Activated CD8-positive, alpha-beta memory T cell treated with anti-CD3 and anti-CD28 coated beads, Interleukin-2, amount 10 ng/mL, durations not matched to agents 7 days and 5 days (primary cell): ENCODE measurements around the gene SPG11. TPM values are rescaled to one million over a fixed set of nuclear protein-coding genes. Genes with fewer than 3 reads are reported as not detected.
"Not testable (repeated sequence)": the region's sequence is repeated elsewhere in the genome, so short reads cannot be mapped to it uniquely, and the experiment has no call there.

Source experiments
- ATAC-seq: fragments of 150-1000 bp; cut with Tn5 transposase; one replicate; pipeline ENCODE4 v1.10.0; 2021; ENCODE audit warnings: moderate library complexity
- CTCF ChIA-PET: fragments of 350-600 bp; sonication (Branson Sonifier 250); formaldehyde crosslinking; loops from one replicate; lab custom pipeline; 2021; ENCODE audit warnings: antibody characterized with exemption; lab: Charles Lee
- DNase-seq: peaks from one replicate; pipeline ENCODE4 v3.0.0-alpha.2; 2020
- H3K27ac Mint-ChIP-seq: one replicate; pipeline ENCODE4 v1.8.0; 2021; ENCODE audit warnings: mild to moderate bottlenecking, mixed read lengths
- H3K27me3 Mint-ChIP-seq: one replicate; pipeline ENCODE4 v1.8.0; 2021; ENCODE audit warnings: mixed read lengths
- H3K36me3 Mint-ChIP-seq: one replicate; pipeline ENCODE4 v1.8.0; 2021; ENCODE audit warnings: mild to moderate bottlenecking, mixed read lengths
- H3K4me1 Mint-ChIP-seq: one replicate; pipeline ENCODE4 v1.8.0; 2021; ENCODE audit warnings: mixed read lengths
- H3K4me3 Mint-ChIP-seq: one replicate; pipeline ENCODE4 v1.8.0; 2021; ENCODE audit warnings: mild to moderate bottlenecking, moderate library complexity, mixed read lengths
- H3K9me3 Mint-ChIP-seq: one replicate; pipeline ENCODE4 v1.8.0; 2022; ENCODE audit warnings: low read depth, mixed read lengths
- total RNA-seq, 2 experiments: library from RNA; stranded (reverse); gene quantifications; one replicate each; pipeline ENCODE4 v1.2.3, GENCODE V29; 2021

The SPG11 gene
- total RNA-seq, 2 experiments from 2014 or later, result 76.7 to 95.8 TPM

- Mint-ChIP-seq H3K27me3 (no peaks in the 10 kb centered on the region), H3K27ac (peak overlapping the region; percentile 32), H3K4me1 (peaks cover 7% of the 10 kb centered on the region), H3K36me3 (peaks cover 62% of the 10 kb centered on the region), H3K4me3 (no peak overlapping the region), H3K9me3 (peaks cover 4% of the 10 kb centered on the region)
- CTCF ChIA-PET, result no interaction called here
- DNase-seq (no peak), ATAC-seq (no peak)
Observed at GRCh38 chr15:44565387-44566154, 97.9 kb downstream of the SPG11 start.

GRCh38 chr15:44560926-44561325, 102.5 kb downstream of the SPG11 start:
- not testable (repeated sequence) for H3K4me3 Mint-ChIP-seq, H3K27me3 Mint-ChIP-seq, H3K9me3 Mint-ChIP-seq, DNase-seq
- CTCF ChIA-PET, result interaction anchor here (0.9 to 1.5 kb wide), 4 partner anchors 15 to 293 kb away, joined by 3 to 6 read pairs (median 3); no protein-coding TSS in a partner anchor
- peak; percentile 12 for ATAC-seq
- H3K36me3 Mint-ChIP-seq, result peaks cover 73% of the 10 kb centered on the region
- peaks cover 12% of the 10 kb centered on the region for H3K4me1 Mint-ChIP-seq
- H3K27ac Mint-ChIP-seq, result peak overlapping the region; percentile 72

GRCh38 chr15:44554934-44555723, 108.3 kb downstream of the SPG11 start:
- Mint-ChIP-seq H3K4me1 (peaks cover 15% of the 10 kb centered on the region), H3K36me3 (peaks cover 52% of the 10 kb centered on the region), H3K4me3 (no peak overlapping the region), H3K27ac (peak overlapping the region; percentile 3), H3K9me3 (no peaks in the 10 kb centered on the region), H3K27me3 (no peaks in the 10 kb centered on the region)
- ATAC-seq (no peak), DNase-seq (no peak)
- CTCF ChIA-PET, result interaction anchor here (0.5 to 1.6 kb wide), 2 partner anchors 23 to 1053 kb away, joined by 3 to 7 read pairs; no protein-coding TSS in a partner anchor

- peaks cover 28% of the 10 kb centered on the region for H3K4me1 Mint-ChIP-seq
- H3K4me3 Mint-ChIP-seq, result no peak overlapping the region
- no peaks in the 10 kb centered on the region for H3K27me3 Mint-ChIP-seq
- no peak overlapping the region for H3K27ac Mint-ChIP-seq
- H3K36me3 Mint-ChIP-seq, result peaks cover 43% of the 10 kb centered on the region
- ATAC-seq (no peak), DNase-seq (no peak)
- CTCF ChIA-PET, result interaction anchor here (1.3 kb wide), 2 partner anchors 12 to 238 kb away, joined by 3 read pairs; no protein-coding TSS in a partner anchor
- H3K9me3 Mint-ChIP-seq, result no peaks in the 10 kb centered on the region
Observed at GRCh38 chr15:44550734-44551133, 112.7 kb downstream of the SPG11 start.

GRCh38 chr15:44550256-44550655, 113.2 kb downstream of the SPG11 start:
- H3K27ac Mint-ChIP-seq, result no peak overlapping the region
- CTCF ChIA-PET, result interaction anchor here (0.7 to 1.3 kb wide), 4 partner anchors 11 to 238 kb away, joined by 3 read pairs; partner anchors contain the start of gene EIF3J

GRCh38 chr15:44549152-44549551, 114.3 kb downstream of the SPG11 start:
- not testable (repeated sequence) for H3K27me3 Mint-ChIP-seq, DNase-seq, H3K27ac Mint-ChIP-seq, H3K9me3 Mint-ChIP-seq, ATAC-seq, H3K4me3 Mint-ChIP-seq
- CTCF ChIA-PET, result interaction anchor here (0.6 to 0.7 kb wide), 2 partner anchors 322 to 718 kb away, joined by 3 read pairs; no protein-coding TSS in a partner anchor
- H3K4me1 Mint-ChIP-seq, result peaks cover 18% of the 10 kb centered on the region
- H3K36me3 Mint-ChIP-seq, result peaks cover 29% of the 10 kb centered on the region

More at GRCh38 chr15:44550256-44550655, 113.2 kb downstream of the SPG11 start:
- peaks cover 28% of the 10 kb centered on the region for H3K4me1 Mint-ChIP-seq
- ATAC-seq (no peak), DNase-seq (no peak)
- H3K36me3 Mint-ChIP-seq, result peaks cover 39% of the 10 kb centered on the region
- H3K4me3 Mint-ChIP-seq, result no peak overlapping the region
- no peaks in the 10 kb centered on the region for H3K9me3 Mint-ChIP-seq
- H3K27me3 Mint-ChIP-seq, result no peaks in the 10 kb centered on the region

GRCh38 chr15:44545913-44546802, 117.3 kb downstream of the SPG11 start:
- Mint-ChIP-seq H3K4me1 (peaks cover 42% of the 10 kb centered on the region), H3K9me3 (no peaks in the 10 kb centered on the region), H3K36me3 (peaks cover 40% of the 10 kb centered on the region), H3K27me3 (no peaks in the 10 kb centered on the region), H3K4me3 (peak overlapping the region; percentile 73), H3K27ac (peak overlapping the region; percentile 97)
- DNase-seq, result peak; percentile 77
- ATAC-seq, result peak; percentile 92
- CTCF ChIA-PET, result interaction anchor here (0.6 to 2.7 kb wide), 20 partner anchors 8 to 572 kb away, joined by 3 to 23 read pairs (median 4); partner anchors contain the start of genes CTDSPL2, EIF3J, SPG11 and TRIM69

- CTCF ChIA-PET, result interaction anchor here (1.1 to 2.3 kb wide), 4 partner anchors 12 to 573 kb away, joined by 3 to 10 read pairs (median 5); partner anchors contain the start of gene CTDSPL2
- H3K4me3 Mint-ChIP-seq, result not testable (repeated sequence)
- H3K4me1 Mint-ChIP-seq, result peaks cover 48% of the 10 kb centered on the region
Observed at GRCh38 chr15:44544745-44545144, 118.7 kb downstream of the SPG11 start.

GRCh38 chr15:44542596-44542995, 120.9 kb downstream of the SPG11 start:
- H3K36me3 Mint-ChIP-seq, result peaks cover 50% of the 10 kb centered on the region
- peaks cover 65% of the 10 kb centered on the region for H3K4me1 Mint-ChIP-seq
- CTCF ChIA-PET, result no interaction called here
- H3K9me3 Mint-ChIP-seq, result no peaks in the 10 kb centered on the region
- no peaks in the 10 kb centered on the region for H3K27me3 Mint-ChIP-seq
- H3K27ac Mint-ChIP-seq, result no peak overlapping the region
- no peak for DNase-seq
- no peak overlapping the region for H3K4me3 Mint-ChIP-seq
- ATAC-seq, result no peak

More at GRCh38 chr15:44544745-44545144, 118.7 kb downstream of the SPG11 start:
- H3K27me3 Mint-ChIP-seq, H3K9me3 Mint-ChIP-seq, DNase-seq, ATAC-seq: not testable (repeated sequence)
- Mint-ChIP-seq H3K36me3 (peaks cover 46% of the 10 kb centered on the region), H3K27ac (peak overlapping the region; percentile 57)

- CTCF ChIA-PET, result interaction anchor here (0.6 kb wide), 1 partner anchor 36 kb away, joined by 3 read pairs; no protein-coding TSS in a partner anchor
- Mint-ChIP-seq H3K27ac (peak overlapping the region; percentile 52), H3K27me3 (no peaks in the 10 kb centered on the region), H3K4me1 (peaks cover 59% of the 10 kb centered on the region), H3K36me3 (peaks cover 44% of the 10 kb centered on the region), H3K9me3 (no peaks in the 10 kb centered on the region), H3K4me3 (no peak overlapping the region)
- ATAC-seq (no peak), DNase-seq (no peak)
Observed at GRCh38 chr15:44541282-44541958, 122.0 kb downstream of the SPG11 start.

GRCh38 chr15:44537735-44538240, 125.7 kb downstream of the SPG11 start:
- H3K9me3 Mint-ChIP-seq, result no peaks in the 10 kb centered on the region
- CTCF ChIA-PET, result interaction anchor here (1.5 to 2.5 kb wide), 2 partner anchors 9 to 109 kb away, joined by 3 to 23 read pairs; no protein-coding TSS in a partner anchor
- H3K4me1 Mint-ChIP-seq, result peaks cover 56% of the 10 kb centered on the region
- H3K4me3 Mint-ChIP-seq, result peak overlapping the region; percentile 85
- no peaks in the 10 kb centered on the region for H3K27me3 Mint-ChIP-seq
- peaks cover 41% of the 10 kb centered on the region for H3K36me3 Mint-ChIP-seq
- ATAC-seq (no peak), DNase-seq (peak; percentile 59)
- H3K27ac Mint-ChIP-seq, result peak overlapping the region; percentile 91
